Measurements from ENCODE around the gene FAM50B.

FAM50B gene

GRCh38 chr6:3895312-3895653, 46.1 kb downstream of the FAM50B start:
- DNase-seq (ENCODE audit: low spot score): no peak

GRCh38 chr6:3895805-3896204, 46.6 kb downstream of the FAM50B start:
- DNase-seq (ENCODE audit: low spot score): no peak

GRCh38 chr6:3898265-3898994, 49.3 kb downstream of the FAM50B start:
- DNase-seq (ENCODE audit: low spot score): no peak

- no peak for DNase-seq (ENCODE audit: low spot score)
Measured at GRCh38 chr6:3899061-3899460, 49.9 kb downstream of the FAM50B start.

- no peak for DNase-seq (ENCODE audit: low spot score)
Measured at GRCh38 chr6:3899970-3900439, 50.8 kb downstream of the FAM50B start.

All from HuH-7.5 (cell line).